Tongue (tissue), 2 donors: ENCODE data around the gene SLC38A3. TPM values are rescaled to one million over a fixed set of nuclear protein-coding genes. Genes with fewer than 3 reads are reported as not detected.

Source experiments
- DNase-seq: peaks from one replicate; pipeline ENCODE4 v3.0.0-alpha.2; 2015
- total RNA-seq: library from RNA; depleted of rRNA; stranded (reverse); fragments of >200 nt; gene quantifications from one replicate; pipeline ENCODE4 v1.2.3, GENCODE V29; 2014

The SLC38A3 gene
- total RNA-seq = 1.2 TPM

DNA sequence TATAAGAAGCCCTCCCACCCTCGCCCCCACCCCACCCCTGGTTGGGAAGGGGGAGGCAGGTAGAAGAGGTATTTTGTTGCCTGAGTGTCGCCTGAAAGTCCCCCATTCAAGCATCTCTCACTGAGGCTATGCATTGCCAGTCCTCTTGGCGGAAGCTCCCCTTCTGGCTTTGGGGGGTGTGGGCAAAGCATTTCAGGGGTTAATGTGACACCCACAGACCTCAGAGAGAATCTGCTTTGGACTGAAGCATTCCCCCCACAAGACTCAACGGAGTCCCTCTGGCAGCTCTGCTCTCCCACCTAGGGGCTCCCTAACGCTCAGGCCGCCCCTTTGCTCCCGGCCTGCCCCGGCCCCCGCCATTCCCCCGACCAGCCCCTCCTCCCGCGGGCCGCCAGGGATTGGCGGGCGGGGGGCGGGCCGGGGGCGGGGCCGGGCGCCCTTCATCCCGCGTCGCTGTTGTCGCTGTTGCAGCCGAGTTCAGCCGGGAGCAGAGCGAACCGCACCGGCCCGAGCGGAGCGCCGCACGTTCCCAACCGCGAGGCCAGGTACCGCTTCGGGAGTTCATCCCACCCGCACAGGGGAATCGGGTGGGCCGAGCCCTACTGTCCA is at the start of gene SLC38A3:
SLC38A3 (plus strand) TSS at position 468 of the 609 bp plus-strand sequence. CDS start 8,929 bp downstream, outside the sequence.
- peak; percentile 59 for DNase-seq

DNA sequence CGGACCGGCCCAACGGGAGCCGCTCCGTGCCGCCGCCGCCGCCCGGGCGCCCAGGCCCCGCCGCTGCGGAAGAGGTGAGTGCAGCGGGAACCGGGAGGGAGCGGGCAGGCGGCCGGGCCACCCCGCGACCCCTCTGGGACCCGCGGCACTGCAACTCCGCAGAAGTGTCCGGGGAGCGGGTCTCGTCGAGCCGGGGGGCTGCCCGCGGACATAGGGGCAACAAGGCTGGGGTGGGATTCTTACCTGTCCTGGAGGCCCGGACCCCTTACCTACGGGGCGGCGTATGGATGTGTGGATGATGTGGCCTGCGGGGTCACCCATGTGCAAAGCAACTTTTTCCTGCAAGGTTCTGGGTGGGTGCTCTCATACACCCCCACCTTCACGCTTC is 49.6 kb upstream of the SLC38A3 start:
- DNase-seq = no peak

DNA sequence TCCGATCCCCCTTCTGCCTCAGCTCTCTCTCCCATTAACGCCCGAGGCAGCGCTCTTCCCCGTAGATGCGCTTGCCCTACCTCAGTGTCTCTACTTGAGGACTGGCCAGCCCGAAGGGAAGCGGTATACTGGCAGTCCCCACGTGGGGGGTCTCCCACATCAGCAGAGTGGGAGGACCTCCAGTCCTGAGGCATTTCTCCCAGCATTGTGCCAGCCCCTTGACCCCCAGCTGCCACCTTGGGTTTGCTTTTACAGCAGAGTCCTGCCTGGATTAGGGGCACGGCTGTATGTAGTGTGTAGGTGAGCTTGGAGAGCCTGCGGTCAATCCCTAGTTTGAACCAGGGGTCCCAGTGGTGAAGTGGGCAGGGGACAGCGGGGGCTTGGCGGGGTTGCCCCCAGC is 49.2 kb upstream of the SLC38A3 start:
- no peak for DNase-seq

DNA sequence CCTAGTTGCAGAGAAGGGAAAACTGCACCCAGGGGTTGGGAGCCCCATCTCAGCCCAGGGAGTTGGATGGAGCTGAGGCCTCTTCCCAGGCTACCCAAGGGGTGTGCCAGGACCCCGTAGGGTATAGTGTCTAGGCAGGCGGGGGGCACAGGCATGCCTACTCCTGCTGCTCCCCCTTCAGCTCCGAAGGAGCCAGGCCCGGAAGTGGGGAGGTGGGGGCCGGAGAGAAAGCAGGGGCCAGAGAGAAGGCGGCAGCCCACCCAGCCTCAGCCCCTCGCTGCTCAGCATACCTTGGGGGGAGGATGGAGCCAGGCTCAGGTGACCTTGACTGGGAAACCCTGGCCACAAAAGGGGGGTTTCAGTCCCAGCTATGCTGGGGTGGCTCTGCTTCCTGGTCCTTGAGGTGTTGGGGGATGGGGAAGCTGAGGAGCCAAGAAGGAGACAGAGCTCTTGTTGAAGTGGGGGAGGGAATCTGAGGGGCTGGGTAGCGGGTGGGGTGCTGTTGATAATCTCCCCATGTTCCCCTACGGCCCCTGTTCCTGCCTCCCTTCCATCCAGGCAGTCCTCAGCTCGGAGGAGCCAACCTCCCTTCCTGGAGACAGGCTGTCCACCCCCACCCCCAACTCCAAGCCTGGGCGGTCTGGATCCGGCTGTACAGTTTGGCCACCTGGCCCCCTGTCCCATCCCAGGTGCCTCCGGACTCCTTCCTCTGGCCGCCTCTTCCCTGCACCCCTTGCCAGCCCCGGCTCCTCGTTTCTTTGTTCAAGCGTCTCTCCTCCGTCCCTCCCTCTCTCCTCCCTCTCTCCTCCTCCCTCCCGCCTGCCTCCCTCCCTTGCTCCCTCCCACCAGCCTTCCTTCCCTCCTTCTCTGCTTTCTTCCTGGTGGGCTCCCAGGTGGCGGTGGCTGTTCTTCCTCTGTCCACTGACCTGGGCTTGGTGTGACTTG is 48.2 kb upstream of the SLC38A3 start:
- peak; percentile 76 for DNase-seq

DNA sequence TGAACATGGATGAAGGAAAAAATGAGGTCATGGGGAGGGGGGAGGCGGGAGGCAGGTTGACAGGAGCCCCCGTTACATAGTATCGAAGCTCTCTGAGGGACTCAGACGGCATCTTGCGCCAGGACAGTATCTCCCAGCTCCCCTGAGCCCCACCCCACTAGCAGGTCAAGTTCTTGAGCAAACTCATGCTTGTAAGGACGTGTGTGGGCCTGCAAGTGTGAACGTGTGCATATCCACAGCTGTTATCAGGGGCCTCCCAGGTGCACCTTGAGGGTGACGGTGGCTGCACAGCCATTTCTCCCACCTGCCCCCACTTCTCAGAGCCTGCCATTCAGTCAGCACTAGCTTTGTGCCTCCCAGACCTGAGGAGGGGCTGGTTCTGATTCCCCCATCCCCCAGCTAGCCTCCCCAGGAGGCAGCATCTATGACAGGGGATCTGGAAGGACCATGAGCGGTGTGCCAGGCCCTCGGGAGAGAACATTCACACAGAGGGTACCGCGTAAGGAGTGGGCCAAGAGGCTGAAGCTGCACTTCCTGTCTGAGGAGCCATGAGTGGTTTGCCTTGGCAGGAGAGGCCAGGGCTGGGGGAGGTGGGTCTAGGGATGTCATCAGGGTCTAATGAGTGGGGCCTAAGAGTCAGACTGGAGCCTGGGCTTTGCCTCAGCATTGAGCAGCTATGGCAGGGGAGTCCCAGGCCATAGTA is 47.1 kb upstream of the SLC38A3 start:
- DNase-seq = peak; percentile 55

DNA sequence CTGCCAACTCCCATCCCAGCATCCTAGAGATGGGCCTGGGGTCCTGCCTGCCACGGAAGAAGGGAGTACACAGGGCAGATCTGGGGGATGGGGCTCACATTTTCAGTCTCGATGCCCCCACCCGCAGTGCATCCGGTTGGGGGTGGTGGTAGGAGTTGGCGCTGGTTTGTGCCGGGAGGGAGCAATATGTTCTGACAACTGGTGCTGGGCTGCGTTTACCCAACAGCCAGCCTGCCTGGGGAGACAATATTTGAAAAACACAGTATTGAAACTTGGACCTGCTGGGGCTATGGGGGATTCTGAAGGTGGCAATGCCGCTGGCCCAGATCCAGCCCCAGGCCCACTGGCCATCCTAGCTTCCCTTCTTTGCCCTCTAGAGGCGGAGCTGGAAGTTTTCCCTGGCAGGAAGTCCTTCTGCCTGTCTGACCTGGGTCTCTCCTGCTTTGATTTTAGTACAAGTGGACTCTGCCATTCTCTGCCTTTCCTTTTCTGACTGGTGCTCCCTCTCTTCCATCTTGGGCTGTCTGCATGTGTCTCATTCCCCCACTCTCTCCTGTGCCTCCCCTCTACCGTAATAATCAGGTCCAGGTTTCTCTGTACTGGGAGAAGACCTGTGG is 46.4 kb upstream of the SLC38A3 start:
- DNase-seq = no peak

DNA sequence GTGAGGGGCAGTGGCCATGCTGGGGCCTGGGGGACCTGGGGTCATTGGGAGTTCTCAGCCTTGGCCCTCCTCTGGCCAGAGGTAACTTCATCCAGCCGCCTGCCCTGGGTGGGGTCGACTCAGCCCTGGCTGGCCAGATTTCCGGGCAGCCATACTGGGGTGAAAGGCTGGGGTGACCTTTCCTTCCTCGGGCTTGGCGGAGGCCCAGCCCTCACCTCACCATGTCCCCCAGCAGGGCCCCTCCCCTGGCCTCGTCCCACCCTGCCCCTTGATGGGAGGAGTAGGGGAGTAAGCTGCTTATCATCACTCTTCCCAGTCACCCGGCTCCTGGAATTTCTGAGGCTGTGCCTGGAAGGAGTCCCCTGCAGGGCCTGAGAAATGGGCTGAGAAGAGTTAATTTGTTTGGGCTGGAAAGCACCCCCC is 44.5 kb upstream of the SLC38A3 start:
- no peak for DNase-seq

DNA sequence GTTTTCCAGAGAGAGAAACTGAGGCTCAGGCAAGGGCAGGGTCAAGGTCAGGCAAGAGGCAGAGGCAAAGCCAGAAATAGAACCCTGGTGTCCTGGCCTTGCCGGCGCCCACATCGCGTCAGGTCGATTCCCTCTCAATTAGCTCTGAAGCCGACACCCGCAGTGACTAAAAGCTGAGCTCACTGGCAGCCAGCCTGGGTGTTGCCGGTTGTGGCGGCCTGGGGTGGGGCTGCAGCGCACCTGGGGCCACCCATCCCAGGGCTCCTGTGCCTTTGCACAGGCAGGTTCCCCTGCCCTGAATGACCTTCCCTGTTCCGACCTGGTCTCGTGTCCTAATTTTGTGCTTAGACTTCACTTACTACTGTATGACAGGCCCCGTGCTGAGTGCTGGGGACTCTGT is 43.8 kb upstream of the SLC38A3 start:
- no peak for DNase-seq

DNA sequence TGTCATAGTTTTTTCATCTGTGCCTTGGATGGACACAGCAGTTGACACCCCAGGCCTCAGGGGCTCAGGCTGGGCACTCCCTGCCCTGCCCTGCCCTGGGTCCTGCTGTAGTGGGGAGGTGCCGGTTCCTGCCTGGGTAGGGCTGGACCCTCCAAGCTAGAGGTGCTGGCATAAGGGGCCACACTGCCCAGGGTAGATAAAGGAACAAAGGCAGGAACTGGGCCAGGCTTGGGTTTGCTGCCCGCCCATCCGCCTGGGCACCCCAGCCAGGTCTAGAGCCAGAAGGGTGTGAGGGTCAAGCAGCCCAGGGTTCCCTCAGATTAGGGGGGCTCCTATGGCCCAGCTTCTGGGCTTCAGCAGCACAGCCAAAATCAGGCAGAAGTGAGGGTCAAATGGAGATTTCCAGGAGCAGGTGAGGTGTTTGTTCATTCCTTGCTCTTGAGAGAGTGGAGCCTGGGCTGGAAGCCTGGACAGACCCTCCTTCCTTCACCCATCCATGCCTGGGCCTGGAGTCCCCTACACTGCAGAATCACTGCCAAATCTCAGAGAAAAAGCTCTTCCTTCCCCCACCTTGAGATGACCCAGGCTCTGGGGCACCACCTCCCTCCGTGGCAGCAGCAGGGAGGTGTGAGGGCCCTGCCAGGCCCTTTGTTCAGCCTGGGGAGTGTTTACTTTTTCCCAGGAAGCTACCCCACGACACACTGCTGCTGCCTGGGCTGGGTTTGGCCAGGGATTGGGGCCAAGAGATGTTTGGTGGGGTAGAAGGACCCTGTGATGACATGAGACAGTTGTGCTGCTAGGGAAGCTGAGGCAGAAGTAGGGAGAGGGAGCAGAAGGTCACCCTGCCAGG is 42.8 kb upstream of the SLC38A3 start:
- no peak for DNase-seq

DNA sequence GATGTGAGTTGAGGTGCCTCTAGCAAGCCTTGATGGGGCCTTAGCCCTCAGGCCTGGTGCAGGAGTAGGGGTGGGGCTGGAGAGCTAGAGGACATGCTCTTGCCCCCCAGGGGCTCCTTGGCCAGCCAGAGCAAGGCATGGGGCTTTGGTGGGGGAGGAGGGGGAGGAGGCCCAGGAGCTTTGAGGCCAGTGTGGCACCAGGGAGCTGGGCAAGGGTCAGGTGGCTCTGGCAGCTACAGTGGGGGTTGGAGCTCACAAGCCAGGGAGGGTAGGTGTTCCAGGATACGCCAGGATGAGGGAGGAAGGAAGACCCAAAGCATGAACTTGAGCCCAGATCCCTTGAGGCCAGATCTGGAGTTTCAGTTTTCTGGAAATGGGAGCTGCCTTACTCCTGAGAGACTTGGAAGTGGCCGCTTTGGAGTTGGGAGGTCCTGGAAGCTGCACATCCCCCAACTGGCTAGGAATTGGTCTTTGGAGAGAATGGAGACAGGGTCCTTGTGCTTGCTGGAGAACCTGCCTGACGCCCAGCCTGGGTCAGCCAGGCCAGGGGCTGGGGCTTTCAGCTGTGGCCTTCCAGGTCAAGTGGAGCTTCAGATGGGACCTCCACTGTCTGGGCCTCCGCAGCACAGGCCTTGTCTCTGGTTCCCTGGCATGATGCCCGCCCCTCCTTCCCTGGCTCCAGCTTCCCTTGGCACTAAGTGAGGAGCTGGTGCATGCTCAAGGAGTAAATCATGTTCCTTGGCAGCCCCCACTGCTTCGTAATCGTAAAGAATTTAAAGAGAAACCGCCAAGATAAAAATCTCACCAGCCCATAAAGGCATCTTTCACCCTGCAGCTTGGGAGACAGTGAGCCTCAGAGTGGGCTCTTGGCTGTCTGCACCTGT is 41.3 kb upstream of the SLC38A3 start:
- DNase-seq = peak; percentile 92

DNA sequence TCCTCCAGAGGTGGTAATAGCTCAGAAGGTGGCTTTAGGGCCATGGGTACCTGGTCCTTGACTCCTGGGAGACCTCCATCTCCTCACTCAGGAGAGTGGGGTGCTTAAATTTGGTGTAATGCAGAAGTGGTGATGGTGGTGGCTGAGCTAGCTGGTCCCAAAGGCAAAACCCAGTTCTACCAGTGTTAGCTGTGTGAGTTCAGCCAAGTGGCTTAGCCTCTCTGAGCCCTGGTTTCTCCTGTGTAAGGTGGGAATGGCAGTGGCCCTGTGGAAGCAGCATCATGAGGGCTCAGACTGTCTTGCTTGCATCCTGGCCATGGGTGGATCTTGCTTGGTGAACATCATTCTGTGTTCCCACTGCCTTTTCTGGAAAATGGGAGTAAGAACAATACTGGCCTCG is 40.6 kb upstream of the SLC38A3 start:
- no peak for DNase-seq

DNA sequence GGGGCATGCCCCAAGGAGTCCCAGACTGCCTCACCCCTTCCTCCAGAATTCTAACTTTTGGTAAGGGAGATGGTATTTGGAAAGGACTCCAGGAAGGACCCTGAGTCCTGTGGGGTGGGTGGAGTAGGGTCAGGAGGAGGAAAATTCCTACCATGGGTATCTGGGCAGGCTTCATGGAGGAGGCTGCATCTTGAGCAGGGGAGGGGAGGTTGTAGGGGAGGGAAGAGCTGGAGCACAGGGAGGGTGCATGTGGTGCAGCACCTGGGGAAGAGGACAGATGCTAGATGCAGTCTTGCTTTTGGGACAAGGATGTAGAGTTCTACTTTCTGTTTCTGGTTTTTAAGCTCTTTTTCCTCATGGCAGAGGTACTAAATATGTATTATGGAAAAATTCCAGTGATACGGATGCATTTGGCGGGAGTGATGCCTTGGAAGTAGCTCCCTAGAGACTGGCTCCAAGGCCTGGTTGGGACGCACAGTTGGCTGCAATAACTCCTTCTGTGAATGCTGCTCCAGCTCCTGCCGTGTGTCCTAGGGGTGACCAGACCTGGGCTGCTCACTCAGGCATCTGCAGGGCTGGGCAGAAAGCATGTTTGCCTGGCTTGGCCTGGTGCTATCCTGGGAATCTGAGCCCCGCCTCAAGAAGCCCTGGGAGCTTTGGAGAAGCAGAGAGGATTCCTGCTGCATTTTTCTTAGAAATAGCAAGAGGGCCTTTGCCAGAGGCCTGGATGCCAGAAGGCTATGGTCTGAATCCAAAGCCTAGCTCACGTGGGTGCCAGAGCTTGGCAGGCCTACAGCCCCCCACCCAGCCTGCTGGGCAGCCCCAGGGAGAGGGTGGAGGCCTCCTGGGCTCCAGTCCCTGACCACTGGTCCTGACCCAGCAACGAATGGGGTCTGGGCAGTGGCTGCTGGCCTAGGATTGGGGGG is 39.8 kb upstream of the SLC38A3 start:
- peak; percentile 71 for DNase-seq

DNA sequence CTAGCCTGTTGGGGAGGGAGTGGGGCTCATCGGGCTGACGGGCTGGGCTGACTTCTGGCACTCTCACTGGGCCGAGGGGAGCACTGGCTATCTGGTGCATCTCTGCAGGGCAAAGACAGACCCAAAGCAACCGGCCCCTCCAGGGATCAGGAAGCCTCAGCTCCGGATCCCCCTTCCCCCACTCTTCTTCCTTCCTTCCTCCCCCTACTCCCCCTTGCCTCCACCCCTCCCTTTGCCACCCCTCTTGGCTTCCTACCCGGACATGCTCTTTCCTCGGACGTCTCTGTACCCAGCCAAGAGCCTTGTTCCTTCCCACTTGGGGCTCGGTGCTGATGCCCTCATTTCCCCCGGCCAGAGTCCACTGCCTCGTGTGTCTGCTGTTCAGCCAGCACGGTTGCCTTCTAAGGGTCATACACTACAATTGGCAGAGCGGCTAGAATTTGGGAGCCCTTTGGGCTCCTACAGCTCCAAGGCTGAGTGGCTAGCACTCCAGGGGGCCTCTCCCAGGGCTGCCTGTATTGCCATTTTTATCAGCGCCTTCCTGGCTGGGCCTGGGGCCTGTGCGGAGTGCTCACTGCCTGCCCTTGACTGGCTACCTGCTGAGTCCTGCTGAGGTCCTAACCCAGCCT is 39.0 kb upstream of the SLC38A3 start:
- DNase-seq = no peak

DNA sequence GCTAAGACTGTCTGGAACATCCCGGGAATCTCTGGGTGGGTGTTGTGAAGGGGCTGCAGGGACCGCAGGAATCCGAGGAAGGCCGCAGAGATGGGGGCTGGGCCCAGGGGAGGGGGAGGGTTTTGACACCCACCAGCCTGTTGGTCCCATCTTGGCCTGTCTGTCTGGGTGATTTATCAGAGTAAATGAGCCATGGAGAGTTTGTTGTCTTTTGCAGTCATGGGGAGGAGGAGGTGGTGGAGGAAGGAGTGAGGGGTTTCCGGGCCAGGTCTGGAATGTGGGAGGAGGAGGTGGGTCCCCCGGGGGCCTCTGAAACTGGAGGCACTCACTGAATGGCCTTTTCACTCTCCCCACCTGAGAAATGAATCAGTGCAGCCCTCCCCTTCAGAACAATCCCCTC is 38.5 kb upstream of the SLC38A3 start:
- no peak for DNase-seq

DNA sequence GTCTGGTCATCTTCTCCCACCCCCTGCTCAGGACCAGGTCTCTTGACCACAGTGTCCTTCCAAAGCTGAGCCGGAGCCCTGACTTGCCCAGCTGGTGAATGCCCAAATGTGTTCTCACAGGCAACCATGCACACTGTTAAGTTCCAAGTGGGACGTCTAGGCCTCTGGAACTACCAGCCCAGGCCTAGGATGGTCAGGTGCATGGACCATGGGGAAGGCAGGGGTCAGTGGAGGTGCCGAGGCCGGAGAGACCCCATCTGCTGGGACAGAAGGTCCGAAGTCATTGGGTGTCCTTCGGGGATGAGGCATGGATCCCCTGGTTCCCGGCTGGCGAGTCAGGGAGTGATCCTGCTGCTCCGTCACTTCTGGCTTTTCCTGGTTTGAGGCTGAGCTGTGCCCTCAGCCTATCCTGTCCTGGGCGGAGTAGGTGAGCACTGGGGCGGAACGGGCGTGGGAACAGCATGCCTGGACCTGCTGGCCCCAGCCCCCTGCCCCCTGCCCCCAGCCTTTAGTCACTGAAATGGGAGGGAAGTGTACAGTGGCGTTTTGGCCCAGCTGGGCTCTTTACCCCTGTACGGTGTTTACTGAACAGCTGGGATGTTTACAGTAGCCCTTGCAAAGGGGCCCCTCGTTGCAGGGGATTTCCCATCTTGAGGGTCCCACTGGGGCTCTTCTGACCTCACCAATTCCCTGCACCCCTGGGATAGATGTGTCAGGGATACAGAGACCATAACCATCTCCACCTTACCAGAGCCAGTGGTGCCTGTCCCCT is 37.8 kb upstream of the SLC38A3 start:
- no peak for DNase-seq

DNA sequence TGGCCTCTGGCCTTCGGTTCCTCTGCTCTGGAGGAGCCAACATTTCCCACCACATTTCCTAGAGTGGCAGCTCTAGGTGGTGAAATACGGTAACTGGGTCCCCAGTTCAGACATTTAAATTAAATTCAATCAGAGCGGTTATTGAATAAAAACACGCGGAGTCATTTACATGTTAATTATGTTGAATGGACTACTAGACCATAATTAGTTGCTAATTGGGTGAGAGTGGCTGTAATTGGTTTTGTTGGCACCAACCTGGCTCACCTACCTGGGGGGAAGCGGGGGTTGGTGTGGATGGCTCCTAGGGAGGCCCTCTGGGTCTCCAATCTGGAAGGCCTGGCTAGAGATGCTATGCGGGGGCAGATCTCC is 37.2 kb upstream of the SLC38A3 start:
- DNase-seq = no peak

DNA sequence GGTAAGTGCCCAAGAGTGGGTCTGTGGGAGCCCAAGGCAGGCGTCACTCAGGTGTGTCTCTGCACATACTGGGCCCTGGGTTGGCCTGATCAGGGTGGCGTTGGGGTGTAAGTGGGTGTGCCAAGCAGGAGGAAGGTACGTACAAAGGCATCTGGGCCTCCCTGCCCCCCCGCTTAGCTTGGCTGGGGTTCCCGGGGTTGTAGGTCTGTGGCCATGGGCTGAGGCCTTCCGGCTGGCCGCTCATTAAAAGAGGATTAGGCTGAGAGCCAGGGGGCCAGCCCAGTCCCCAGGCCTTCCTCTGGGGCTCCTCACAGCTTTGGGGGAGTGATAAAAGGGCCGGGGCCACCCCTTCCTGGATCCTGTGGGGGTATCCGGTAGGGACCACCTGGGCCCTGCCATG is 36.7 kb upstream of the SLC38A3 start:
- DNase-seq = no peak

DNA sequence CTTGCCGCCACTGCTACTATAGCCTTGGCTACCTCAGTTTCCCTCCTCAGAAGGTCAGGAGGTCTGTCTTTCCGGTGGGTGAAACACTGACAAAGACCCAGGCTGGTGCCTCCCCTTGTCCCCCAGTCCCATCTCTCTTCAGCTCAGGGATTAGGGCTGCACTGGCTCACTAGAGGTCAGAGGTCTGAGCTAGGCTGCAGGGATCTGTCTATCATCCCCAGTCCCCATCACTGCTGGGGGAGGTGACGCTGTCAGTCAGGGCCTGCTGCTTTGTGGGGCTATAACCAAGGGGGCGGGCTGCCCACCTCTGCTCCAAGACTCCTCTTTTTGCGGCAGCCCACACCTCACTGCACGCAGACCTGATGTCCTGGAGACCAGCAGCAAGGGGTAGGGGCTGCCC is 36.3 kb upstream of the SLC38A3 start:
- DNase-seq = no peak
